Common myeloid progenitor, CD34-positive (primary cell): ENCODE results near the gene LHFPL2.
A peak's percentile ranks its signal among the peaks of the same experiment; 100 is the strongest.

Source experiments
- CTCF ChIA-PET: fragments of 350-600 bp; sonication (Branson Sonifier 250); formaldehyde crosslinking; loops from one replicate; lab custom pipeline; 2021; ENCODE audit warnings: antibody characterized with exemption; lab: Charles Lee
- POLR2A ChIA-PET: fragments of 350-600 bp; sonication (Branson Sonifier 250); formaldehyde crosslinking; loops from one replicate; lab custom pipeline; 2021; ENCODE audit warnings: antibody characterized with exemption; lab: Charles Lee
- DNase-seq, 3 donors: peaks; one replicate each; pipeline versions ENCODE4 v3.0.0 to v3.0.0-alpha.2; 2013
- H3K27ac ChIP-seq, 2 experiments: 1 replicate in 1 of 2; 2 replicates in 1 of 2; pipeline ENCODE4 v1.7.0; 2013; ENCODE audit warnings: inconsistent platforms in 2 of 2, low read length in 2 of 2, mild to moderate bottlenecking in 2 of 2, low read depth in 1 of 2, moderate library complexity in 1 of 2; ENCODE audit not compliant: severe bottlenecking in 2 of 2, insufficient read depth in 1 of 2, poor library complexity in 1 of 2
- H3K27me3 ChIP-seq, 5 experiments: replicated peaks in 2 of 5; 1 replicate in 3 of 5; 2 replicates in 2 of 5; pipeline versions ENCODE4 v1.6.1 to v1.7.0; 2013; ENCODE audit warnings: low read length in 4 of 5, mild to moderate bottlenecking in 2 of 5, moderate library complexity in 2 of 5, inconsistent platforms in 1 of 5; ENCODE audit not compliant: insufficient read depth in 5 of 5, control insufficient read depth in 4 of 5
- H3K36me3 ChIP-seq, 4 experiments: 1 replicate in 2 of 4; 2 replicates in 2 of 4; pipeline versions ENCODE4 v1.6.1 to v1.7.0; 2013; ENCODE audit warnings: low read length in 3 of 4, control low read depth in 1 of 4, mild to moderate bottlenecking in 1 of 4; ENCODE audit not compliant: control insufficient read depth in 4 of 4, insufficient read depth in 4 of 4
- H3K4me1 ChIP-seq, 4 experiments: 1 replicate in 3 of 4; 2 replicates in 1 of 4; pipeline versions ENCODE4 v1.6.1 to v1.7.1; 2013; ENCODE audit warnings: low read length in 3 of 4, mild to moderate bottlenecking in 3 of 4, control low read depth in 1 of 4, inconsistent platforms in 1 of 4, moderate library complexity in 1 of 4; ENCODE audit not compliant: control insufficient read depth in 4 of 4, insufficient read depth in 4 of 4; ENCODE audit errors: control extremely low read depth in 1 of 4
- H3K4me3 ChIP-seq, 7 experiments: 1 replicate in 4 of 7; 2 replicates in 3 of 7; pipeline versions ENCODE4 v1.5.1 to v1.7.0; 2013; ENCODE audit warnings: mild to moderate bottlenecking in 7 of 7, low read length in 6 of 7, moderate library complexity in 6 of 7, inconsistent platforms in 2 of 7, low read depth in 2 of 7, control low read depth in 1 of 7; ENCODE audit not compliant: insufficient read depth in 4 of 7, control insufficient read depth in 1 of 7; ENCODE audit errors: extremely low read depth in 1 of 7
- H3K9me3 ChIP-seq, 5 experiments: 1 replicate in 4 of 5; 2 replicates in 1 of 5; pipeline versions ENCODE4 v1.6.1 to v1.7.1; 2013; ENCODE audit warnings: low read length in 4 of 5, mild to moderate bottlenecking in 2 of 5, inconsistent platforms in 1 of 5, low read depth in 1 of 5, moderate library complexity in 1 of 5; ENCODE audit not compliant: control insufficient read depth in 4 of 5, insufficient read depth in 2 of 5; ENCODE audit errors: control extremely low read depth in 1 of 5
- WGBS: methylation state at CpG from one replicate; pipeline ENCODE4 v1.1.5; 2013; ENCODE audit not compliant: insufficient coverage; 5-methylcytosine and 5-hydroxymethylcytosine counted together

Gene LHFPL2

DNA sequence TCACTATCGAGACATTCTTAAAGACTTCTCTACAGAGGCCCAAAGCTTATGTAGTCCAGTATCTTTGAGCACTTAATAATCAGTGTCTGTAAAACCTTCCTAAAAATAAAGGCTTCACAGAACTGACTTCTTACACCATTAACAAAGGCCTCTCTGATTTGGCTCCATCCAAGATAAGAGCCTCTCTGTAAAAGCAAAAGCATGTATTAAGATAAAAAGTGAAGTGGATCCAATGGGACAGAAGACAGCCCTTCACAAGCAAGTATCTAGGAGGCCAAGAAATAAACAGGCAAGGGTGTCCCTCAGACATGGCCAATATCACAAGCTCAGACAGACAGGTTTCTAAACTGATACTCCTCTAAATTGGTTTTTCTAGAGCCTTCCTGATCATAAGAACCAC lies 11.9 kb downstream of the LHFPL2 start:
- ChIA-PET POLR2A (interaction anchor here (0.7 kb wide), 1 partner anchor 27 kb away, joined by 4 read pairs; no protein-coding TSS in a partner anchor), CTCF (interaction anchor here (0.7 to 1.6 kb wide), 3 partner anchors 9 to 169 kb away, joined by 5 to 6 read pairs (median 6); no protein-coding TSS in a partner anchor)
- Histone ChIP-seq H3K36me3 (no peaks in the 10 kb centered on the region), H3K9me3 (no peaks in the 10 kb centered on the region), H3K4me3 (no peak overlapping the region), H3K27me3 (peaks cover 0 to 22% (median 0%) of the 10 kb centered on the region in 5 experiments), H3K27ac (no peak overlapping the region), H3K4me1 (no peaks in the 10 kb centered on the region)
- WGBS: 86% methylated on average over 1 of the region's 1 CpG
- DNase-seq: no peak

DNA sequence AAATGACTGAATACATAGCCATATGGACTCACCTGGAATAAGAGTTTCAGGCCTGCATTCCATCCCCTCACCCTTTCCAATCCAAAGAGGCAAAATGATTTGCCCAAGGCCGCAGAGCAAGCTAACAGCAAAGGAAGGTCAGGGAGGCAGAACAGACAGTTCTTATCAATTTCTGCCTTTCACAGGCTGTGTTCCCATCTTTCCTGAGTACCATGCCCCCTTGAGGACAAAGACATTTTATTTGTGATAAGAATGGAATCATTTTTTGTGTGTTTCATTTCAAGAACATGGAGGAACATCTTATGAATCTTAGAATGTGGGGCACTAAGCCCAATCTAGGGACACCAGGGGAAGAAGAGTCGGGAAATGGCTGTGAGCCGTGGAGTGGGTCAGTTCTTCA lies 13.9 kb downstream of the LHFPL2 start:
- Histone ChIP-seq H3K4me1 (no peaks in the 10 kb centered on the region), H3K9me3 (peaks cover 0 to 2% (median 0%) of the 10 kb centered on the region in 5 experiments), H3K4me3 (no peak overlapping the region), H3K27ac (no peak overlapping the region), H3K36me3 (no peaks in the 10 kb centered on the region), H3K27me3 (peaks cover 0 to 30% (median 2%) of the 10 kb centered on the region in 5 experiments)
- WGBS: 83% methylated on average over 1 of the region's 3 CpGs
- ChIA-PET POLR2A (no interaction called here), CTCF (no interaction called here)
- peak in 2 of 3 donors; percentile 41 to 43 for DNase-seq

GRCh38 chr5:78634229-78634628 lies 14.3 kb downstream of the LHFPL2 start:
- H3K27me3 ChIP-seq: peaks cover 0 to 32% (median 2%) of the 10 kb centered on the region in 5 experiments
- H3K27ac ChIP-seq: no peak overlapping the region
- H3K36me3 ChIP-seq: no peaks in the 10 kb centered on the region
- 74% methylated on average over 4 of the region's 5 CpGs for WGBS
- CTCF ChIA-PET: interaction anchor here (0.6 to 1.1 kb wide), 2 partner anchors 9 to 11 kb away, joined by 4 read pairs; no protein-coding TSS in a partner anchor
- H3K4me3 ChIP-seq: no peak overlapping the region
- H3K4me1 ChIP-seq: no peaks in the 10 kb centered on the region
- no peak for DNase-seq
- H3K9me3 ChIP-seq: peaks cover 0 to 2% (median 0%) of the 10 kb centered on the region in 5 experiments
- POLR2A ChIA-PET: no interaction called here

DNA sequence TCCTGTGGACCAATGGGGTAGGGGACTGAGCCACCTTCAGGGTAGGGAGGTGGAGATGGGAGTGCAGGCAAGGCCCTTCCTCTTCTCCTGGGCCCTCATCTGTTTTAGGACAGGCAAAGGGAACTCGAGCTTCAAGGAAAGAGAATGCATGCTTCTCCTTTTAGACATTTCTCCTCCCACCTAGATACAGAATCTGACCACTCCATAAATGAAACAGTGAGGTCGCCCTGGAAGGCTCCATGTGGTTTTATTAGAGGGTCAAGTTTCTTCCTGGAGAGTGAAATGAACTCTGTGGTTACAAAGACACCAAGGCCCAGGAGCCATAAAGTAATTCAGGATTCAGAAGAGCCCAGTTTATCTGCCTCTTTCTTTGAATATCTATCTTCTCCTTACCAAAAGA lies 14.9 kb downstream of the LHFPL2 start:
- H3K4me3 ChIP-seq: no peak overlapping the region
- ChIA-PET POLR2A (no interaction called here), CTCF (interaction anchor here (0.6 to 1.1 kb wide), 2 partner anchors 9 to 10 kb away, joined by 4 read pairs; no protein-coding TSS in a partner anchor)
- H3K4me1 ChIP-seq: no peaks in the 10 kb centered on the region
- DNase-seq: no peak
- H3K27ac ChIP-seq: no peak overlapping the region
- H3K36me3 ChIP-seq: no peaks in the 10 kb centered on the region
- peaks cover 0 to 2% (median 0%) of the 10 kb centered on the region in 5 experiments for H3K9me3 ChIP-seq
- 100% methylated on average over 1 of the region's 2 CpGs for WGBS
- peaks cover 0 to 33% (median 2%) of the 10 kb centered on the region in 5 experiments for H3K27me3 ChIP-seq

GRCh38 chr5:78632467-78632866 lies 16.1 kb downstream of the LHFPL2 start:
- no peak overlapping the region for H3K4me3 ChIP-seq
- H3K27me3 ChIP-seq: peaks cover 0 to 42% (median 2%) of the 10 kb centered on the region in 5 experiments
- no peaks in the 10 kb centered on the region for H3K4me1 ChIP-seq
- WGBS: 100% methylated on average over 2 of the region's 2 CpGs
- peaks cover 0 to 2% (median 0%) of the 10 kb centered on the region in 5 experiments for H3K9me3 ChIP-seq
- no peak for DNase-seq
- CTCF ChIA-PET: interaction anchor here (0.6 to 0.7 kb wide), 2 partner anchors 10 to 672 kb away, joined by 3 to 5 read pairs; no protein-coding TSS in a partner anchor
- H3K36me3 ChIP-seq: no peaks in the 10 kb centered on the region
- no peak overlapping the region for H3K27ac ChIP-seq
- POLR2A ChIA-PET: no interaction called here

- H3K36me3 ChIP-seq: no peaks in the 10 kb centered on the region
- H3K27ac ChIP-seq: no peak overlapping the region
- H3K27me3 ChIP-seq: peaks cover 0 to 47% (median 2%) of the 10 kb centered on the region in 5 experiments
- no CpG with 5 or more reads among the region's 2 CpGs for WGBS
- CTCF ChIA-PET: interaction anchor here (0.7 kb wide), 1 partner anchor 18 kb away, joined by 3 read pairs; no protein-coding TSS in a partner anchor
- peaks cover 0 to 2% (median 0%) of the 10 kb centered on the region in 5 experiments for H3K9me3 ChIP-seq
- no peak overlapping the region for H3K4me3 ChIP-seq
- no peak for DNase-seq
- H3K4me1 ChIP-seq: no peaks in the 10 kb centered on the region
- POLR2A ChIA-PET: no interaction called here
These were observed 16.6 kb downstream of the LHFPL2 start for GRCh38 chr5:78631931-78632330.

DNA sequence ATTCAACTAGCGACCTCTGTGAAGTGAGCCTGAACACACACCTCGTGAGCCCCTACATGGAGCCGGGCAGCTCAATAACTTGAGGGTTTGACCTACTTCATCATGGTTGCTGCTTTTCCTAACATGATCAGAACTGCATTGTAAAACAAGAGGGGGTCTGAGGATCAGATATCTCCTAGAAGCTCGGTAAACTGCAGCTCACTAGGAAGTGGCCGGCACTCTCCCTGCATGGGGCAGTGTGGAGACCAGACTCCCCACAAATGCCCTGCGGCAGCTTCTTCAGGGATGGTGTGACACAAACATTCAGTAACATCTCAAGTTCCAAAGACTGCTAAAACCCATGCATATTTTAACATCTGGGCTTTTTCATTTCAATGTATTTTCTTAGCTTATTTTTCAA lies 18.5 kb downstream of the LHFPL2 start:
- POLR2A ChIA-PET: no interaction called here
- CTCF ChIA-PET: interaction anchor here (0.8 to 1.4 kb wide), 4 partner anchors 11 to 163 kb away, joined by 3 to 4 read pairs (median 3); no protein-coding TSS in a partner anchor
- Histone ChIP-seq H3K27me3 (peaks cover 0 to 57% (median 7%) of the 10 kb centered on the region in 5 experiments), H3K4me1 (no peaks in the 10 kb centered on the region), H3K4me3 (no peak overlapping the region), H3K27ac (no peak overlapping the region), H3K36me3 (no peaks in the 10 kb centered on the region), H3K9me3 (peaks cover 0 to 2% (median 0%) of the 10 kb centered on the region in 5 experiments)
- DNase-seq: no peak
- 95% methylated on average over 6 of the region's 6 CpGs for WGBS
